SIG-M5 (cell line): ENCODE data around the gene PHF21A.

Source experiments
- DNase-seq: peaks from one replicate; lab custom pipeline; 2025; lab: John Stamatoyannopoulos, UW

PHF21A gene

GRCh38 chr11:45884596-45885185 is 236.6 kb downstream of the PHF21A start:
- no peak for DNase-seq
